ENCODE results near the gene SMYD2.

DNA sequence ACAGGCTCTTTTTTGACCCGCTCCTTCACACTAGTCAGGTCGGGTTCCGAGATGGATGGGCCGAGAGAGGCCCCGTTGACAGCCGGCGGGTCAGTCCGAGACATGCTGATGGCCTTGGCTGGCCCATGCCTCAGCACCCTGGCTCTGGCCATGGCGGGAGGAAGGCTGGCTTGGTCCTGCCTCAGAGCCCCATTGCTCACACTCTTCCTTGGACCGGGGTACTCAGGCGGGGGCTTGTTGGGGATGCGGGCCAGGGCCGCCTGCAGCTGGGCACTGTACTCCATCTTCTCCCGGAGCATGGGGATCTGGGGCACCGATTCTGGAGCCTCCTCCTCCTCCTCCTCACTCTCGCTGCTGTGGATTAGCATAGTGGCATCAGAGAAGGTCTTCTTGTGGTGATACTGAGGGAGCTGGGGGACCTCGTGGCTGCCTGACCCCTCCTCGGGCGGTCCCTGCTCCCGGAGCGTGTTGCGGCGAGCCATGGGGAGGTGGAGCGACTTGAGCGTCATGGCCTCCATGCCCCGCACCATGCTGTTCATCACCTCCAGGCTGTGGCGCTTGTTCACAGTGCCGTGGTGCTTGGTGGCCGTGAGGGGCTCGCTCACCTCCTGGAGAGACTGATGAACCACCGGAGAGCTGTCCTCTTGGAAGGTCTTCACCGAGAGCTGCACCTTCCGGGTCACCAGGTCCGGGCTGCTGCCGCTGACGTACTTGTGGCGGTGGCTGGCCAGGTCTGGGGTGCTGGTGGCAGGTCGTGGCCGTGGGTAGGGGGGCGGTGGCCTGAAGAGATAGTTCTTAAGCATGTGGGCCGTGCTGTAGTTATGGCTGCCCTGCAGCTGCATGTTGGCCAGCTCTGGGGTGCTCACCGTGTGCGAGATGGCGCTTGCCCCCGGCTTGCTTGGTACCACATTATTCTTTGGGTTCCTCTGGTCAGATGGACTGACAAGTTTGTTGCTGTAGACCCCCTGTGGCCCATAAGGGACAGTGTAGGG is 102.7 kb downstream of the SMYD2 start:
- TF ChIP-seq, protein P1, sequence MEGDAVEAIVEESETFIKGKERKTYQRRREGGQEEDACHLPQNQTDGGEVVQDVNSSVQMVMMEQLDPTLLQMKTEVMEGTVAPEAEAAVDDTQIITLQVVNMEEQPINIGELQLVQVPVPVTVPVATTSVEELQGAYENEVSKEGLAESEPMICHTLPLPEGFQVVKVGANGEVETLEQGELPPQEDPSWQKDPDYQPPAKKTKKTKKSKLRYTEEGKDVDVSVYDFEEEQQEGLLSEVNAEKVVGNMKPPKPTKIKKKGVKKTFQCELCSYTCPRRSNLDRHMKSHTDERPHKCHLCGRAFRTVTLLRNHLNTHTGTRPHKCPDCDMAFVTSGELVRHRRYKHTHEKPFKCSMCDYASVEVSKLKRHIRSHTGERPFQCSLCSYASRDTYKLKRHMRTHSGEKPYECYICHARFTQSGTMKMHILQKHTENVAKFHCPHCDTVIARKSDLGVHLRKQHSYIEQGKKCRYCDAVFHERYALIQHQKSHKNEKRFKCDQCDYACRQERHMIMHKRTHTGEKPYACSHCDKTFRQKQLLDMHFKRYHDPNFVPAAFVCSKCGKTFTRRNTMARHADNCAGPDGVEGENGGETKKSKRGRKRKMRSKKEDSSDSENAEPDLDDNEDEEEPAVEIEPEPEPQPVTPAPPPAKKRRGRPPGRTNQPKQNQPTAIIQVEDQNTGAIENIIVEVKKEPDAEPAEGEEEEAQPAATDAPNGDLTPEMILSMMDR (IDR thresholded peaks at IDR 0.05), result no peak
- no peak for TF ChIP-seq POLR2A (IDR thresholded peaks at IDR 0.05)

Measured in testis (tissue), 2 donors.